SK-N-SH treated with all-trans-retinoic acid at 6 μM for 48 hours (cell line): Measurements from ENCODE around the gene ANKUB1.

ENCODE experiments used
- ATAC-seq: fragments of 200-7000 bp; cut with Tn5 transposase; 3 replicates; pipeline ENCODE4 v1.9.1; 2020; ENCODE audit warnings: mild to moderate bottlenecking, moderate library complexity
- ARNTL ChIP-seq: fragments of 450-650 bp; formaldehyde crosslinking; IDR thresholded peaks from 2 replicates; pipeline ENCODE4 v1.5.0; 2020; ENCODE audit warnings: low read depth, mild to moderate bottlenecking, moderate library complexity, borderline replicate concordance
- BACH2 ChIP-seq: fragments of 250-450 bp; sonication (Bioruptor Pico); IDR thresholded peaks from 2 replicates; pipeline ENCODE4 v1.9.0; 2021; ENCODE audit warnings: mild to moderate bottlenecking, borderline replicate concordance
- CREB5 ChIP-seq: fragments of 250-450 bp; sonication (Bioruptor Pico); IDR thresholded peaks from 2 replicates; pipeline ENCODE4 v1.5.1; 2020; ENCODE audit warnings: low read depth, mild to moderate bottlenecking, moderate library complexity
- CSDC2 ChIP-seq: fragments of 250-450 bp; sonication (Bioruptor Pico); IDR thresholded peaks from 2 replicates; pipeline ENCODE4 v1.5.0; 2020; ENCODE audit warnings: mild to moderate bottlenecking, moderate library complexity
- CSRNP3 ChIP-seq: fragments of 250-450 bp; sonication (Bioruptor Pico); IDR thresholded peaks from 2 replicates; pipeline ENCODE4 v1.5.1; 2021; ENCODE audit warnings: mild to moderate bottlenecking, moderate library complexity
- ESRRG ChIP-seq: fragments of 250-450 bp; sonication (Bioruptor Pico); IDR thresholded peaks from 2 replicates; pipeline ENCODE4 v1.6.1; 2021; ENCODE audit warnings: mild to moderate bottlenecking
- GLIS3 ChIP-seq: fragments of 250-450 bp; sonication (Bioruptor Pico); IDR thresholded peaks from 2 replicates; pipeline ENCODE4 v1.5.0; 2020; ENCODE audit warnings: mild to moderate bottlenecking, moderate library complexity
- ISL1 ChIP-seq: fragments of 250-450 bp; sonication (Bioruptor Pico); IDR thresholded peaks from 2 replicates; pipeline ENCODE4 v2.1.2; 2022; ENCODE audit warnings: mild to moderate bottlenecking, moderate library complexity
- PATZ1 ChIP-seq: fragments of 250-450 bp; sonication (Bioruptor Pico); IDR thresholded peaks from 2 replicates; pipeline ENCODE4 v1.8.0; 2020; ENCODE audit warnings: mild to moderate bottlenecking, moderate library complexity, borderline replicate concordance
- POU6F1 ChIP-seq: fragments of 250-450 bp; sonication (Bioruptor Pico); IDR thresholded peaks from 2 replicates; pipeline ENCODE4 v1.8.0; 2021; ENCODE audit warnings: low read depth, mild to moderate bottlenecking, moderate library complexity, borderline replicate concordance
- PPARA ChIP-seq: fragments of 250-450 bp; sonication (Bioruptor Pico); IDR thresholded peaks from 2 replicates; pipeline ENCODE4 v1.5.0; 2020; ENCODE audit warnings: mild to moderate bottlenecking, borderline replicate concordance
- RARB ChIP-seq: fragments of 250-450 bp; sonication (Bioruptor Pico); IDR thresholded peaks from 2 replicates; pipeline ENCODE4 v1.8.0; 2021; ENCODE audit warnings: mild to moderate bottlenecking, moderate library complexity
- SNAI2 ChIP-seq: fragments of 250-450 bp; sonication (Bioruptor Pico); IDR thresholded peaks from 2 replicates; pipeline ENCODE4 v1.5.0; 2020; ENCODE audit warnings: mild to moderate bottlenecking, moderate library complexity
- TCF4 ChIP-seq: fragments of 250-450 bp; sonication (Bioruptor Pico); IDR thresholded peaks from 2 replicates; pipeline ENCODE4 v1.8.0; 2021; ENCODE audit warnings: mild to moderate bottlenecking, moderate library complexity, borderline replicate concordance
- TSHZ2 ChIP-seq: fragments of 250-450 bp; sonication (Bioruptor Pico); IDR thresholded peaks from 2 replicates; pipeline ENCODE4 v1.5.0; 2020; ENCODE audit warnings: mild to moderate bottlenecking, moderate library complexity
- ZC3H10 ChIP-seq: fragments of 250-450 bp; sonication (Bioruptor Pico); IDR thresholded peaks from 2 replicates; pipeline ENCODE4 v1.5.1; 2021; ENCODE audit warnings: mild to moderate bottlenecking, moderate library complexity
- ZFP3 ChIP-seq: fragments of 250-450 bp; sonication (Bioruptor Pico); IDR thresholded peaks from 2 replicates; pipeline ENCODE4 v1.5.0; 2020; ENCODE audit warnings: mild to moderate bottlenecking, moderate library complexity
- ZFP30 ChIP-seq: fragments of 450-650 bp; formaldehyde crosslinking; IDR thresholded peaks from 2 replicates; pipeline ENCODE4 v1.5.0; 2022; ENCODE audit warnings: mild to moderate bottlenecking, moderate library complexity
- ZNF565 ChIP-seq: fragments of 450-650 bp; formaldehyde crosslinking; conservative IDR thresholded peaks from 2 replicates; pipeline ENCODE4 v1.5.0; 2020; ENCODE audit warnings: low read depth, mild to moderate bottlenecking, moderate library complexity
- ZNF70 ChIP-seq: fragments of 450-650 bp; formaldehyde crosslinking; IDR thresholded peaks from 2 replicates; pipeline ENCODE4 v1.5.0; 2020; ENCODE audit warnings: mild to moderate bottlenecking, moderate library complexity
- ZNF8 ChIP-seq: fragments of 450-650 bp; formaldehyde crosslinking; IDR thresholded peaks from 2 replicates; pipeline ENCODE4 v1.5.0; 2020; ENCODE audit warnings: mild to moderate bottlenecking, moderate library complexity

Gene ANKUB1

GRCh38 chr3:149813367-149814281 is 21.3 kb upstream of the ANKUB1 start:
- TF ChIP-seq PPARA (CRISPR knock-in tag), result no peak
- ATAC-seq, result peak; percentile 62

GRCh38 chr3:149812606-149813366 is 20.4 kb upstream of the ANKUB1 start, which contains the start of gene RNF13:
TSS of gene RNF13 (plus strand) at chr3:149813215. CDS start at chr3:149846027, 32,812 bp downstream.
- TF ChIP-seq BACH2 (CRISPR knock-in tag) (no peak), RARB (CRISPR knock-in tag) (no peak), ESRRG (CRISPR knock-in tag) (no peak), ZNF565 (CRISPR knock-in tag) (no peak), ZFP3 (CRISPR knock-in tag) (no peak), ARNTL (CRISPR knock-in tag) (no peak), CSRNP3 (CRISPR knock-in tag) (no peak), TCF4 (CRISPR knock-in tag) (no peak), ZNF70 (CRISPR knock-in tag) (no peak), ZFP30 (CRISPR knock-in tag) (no peak), ZC3H10 (no peak), PPARA (CRISPR knock-in tag) (no peak), ISL1 (CRISPR knock-in tag) (no peak), CSDC2 (CRISPR knock-in tag) (no peak), GLIS3 (CRISPR knock-in tag) (no peak), POU6F1 (CRISPR knock-in tag) (no peak), SNAI2 (CRISPR knock-in tag) (no peak), PATZ1 (CRISPR knock-in tag) (no peak), CREB5 (CRISPR knock-in tag) (no peak), ZNF8 (CRISPR knock-in tag) (no peak)
- TF ChIP-seq, all 23 proteins: peak for 0

GRCh38 chr3:149812165-149812605 is 19.8 kb upstream of the ANKUB1 start:
- no peak for ATAC-seq
- no peak for TF ChIP-seq TSHZ2

More at GRCh38 chr3:149812606-149813366, 20.4 kb upstream of the ANKUB1 start, which contains the start of gene RNF13:
- peak; percentile 98 for ATAC-seq
